ENCODE results near the gene PRKAG1. TPM values are rescaled to one million over a fixed set of nuclear protein-coding genes. Genes with fewer than 3 reads are reported as not detected.

PRKAG1 gene
- total RNA-seq, 6 donors from 2014 or later: 25.1 to 56.5 (median 42.0) TPM

DNA sequence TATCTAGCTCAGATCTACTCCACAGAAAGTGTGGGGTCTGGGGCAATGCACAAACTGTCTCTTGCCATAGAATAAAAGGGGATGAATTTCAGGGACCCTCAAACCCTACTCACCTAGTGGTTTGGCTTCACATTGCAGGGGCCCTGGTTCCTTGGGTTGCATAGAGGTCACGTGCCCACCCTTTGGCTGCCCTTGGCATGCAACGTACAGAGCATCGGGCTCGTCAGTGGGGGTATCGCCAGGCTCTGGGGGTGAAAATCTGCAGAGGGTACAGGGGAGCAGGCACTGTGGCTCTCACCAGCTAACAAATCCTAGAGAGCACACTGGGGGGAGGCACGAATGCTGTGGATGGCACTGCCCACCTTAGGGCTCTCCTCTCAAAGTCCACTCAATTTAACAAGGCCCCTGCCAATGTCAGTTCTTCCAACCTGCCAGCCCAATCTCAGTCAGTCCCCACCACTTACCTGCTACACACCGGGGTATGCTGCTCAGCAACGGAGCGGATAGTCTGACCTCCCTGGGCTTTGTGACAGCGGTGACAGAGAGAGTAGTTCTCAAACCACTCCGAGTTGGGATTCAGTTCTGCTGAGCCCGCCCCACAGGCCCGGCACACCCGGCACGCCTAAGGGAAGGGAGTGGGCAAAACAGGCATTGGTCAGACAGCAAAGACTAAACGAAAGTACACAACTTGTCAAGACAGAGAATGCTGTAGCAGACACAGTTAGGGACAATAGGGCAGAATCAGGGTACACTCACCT, 34.1 kb upstream of the PRKAG1 start:
- Histone ChIP-seq H3K36me3 (peaks cover 52 to 77% (median 74%) of the 10 kb centered on the region in 4 donors), H3K9me3 (no peaks in the 10 kb centered on the region), H3K27me3 (no peaks in the 10 kb centered on the region), H3K4me1 (peaks cover 26 to 33% (median 27%) of the 10 kb centered on the region in 4 donors), H3K27ac (no peak overlapping the region), H3K4me3 (no peak overlapping the region)
- no peak for TF ChIP-seq EP300 (IDR thresholded peaks at IDR 0.05)
- TF ChIP-seq, protein P1, sequence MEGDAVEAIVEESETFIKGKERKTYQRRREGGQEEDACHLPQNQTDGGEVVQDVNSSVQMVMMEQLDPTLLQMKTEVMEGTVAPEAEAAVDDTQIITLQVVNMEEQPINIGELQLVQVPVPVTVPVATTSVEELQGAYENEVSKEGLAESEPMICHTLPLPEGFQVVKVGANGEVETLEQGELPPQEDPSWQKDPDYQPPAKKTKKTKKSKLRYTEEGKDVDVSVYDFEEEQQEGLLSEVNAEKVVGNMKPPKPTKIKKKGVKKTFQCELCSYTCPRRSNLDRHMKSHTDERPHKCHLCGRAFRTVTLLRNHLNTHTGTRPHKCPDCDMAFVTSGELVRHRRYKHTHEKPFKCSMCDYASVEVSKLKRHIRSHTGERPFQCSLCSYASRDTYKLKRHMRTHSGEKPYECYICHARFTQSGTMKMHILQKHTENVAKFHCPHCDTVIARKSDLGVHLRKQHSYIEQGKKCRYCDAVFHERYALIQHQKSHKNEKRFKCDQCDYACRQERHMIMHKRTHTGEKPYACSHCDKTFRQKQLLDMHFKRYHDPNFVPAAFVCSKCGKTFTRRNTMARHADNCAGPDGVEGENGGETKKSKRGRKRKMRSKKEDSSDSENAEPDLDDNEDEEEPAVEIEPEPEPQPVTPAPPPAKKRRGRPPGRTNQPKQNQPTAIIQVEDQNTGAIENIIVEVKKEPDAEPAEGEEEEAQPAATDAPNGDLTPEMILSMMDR (IDR thresholded peaks at IDR 0.05): no peak
- no peak for TF ChIP-seq POLR2A (IDR thresholded peaks at IDR 0.05)
- TF ChIP-seq POLR2AphosphoS5 (IDR thresholded peaks at IDR 0.05): no peak
- DNase-seq (peak in 1 of 2 donors; percentile 55), ATAC-seq (ENCODE audit: low FRiP score in 2 of 2) (no peak)
- WGBS, 2 donors: 90 to 92% methylated on average over 12 to 16 of the region's 16 CpGs

DNA sequence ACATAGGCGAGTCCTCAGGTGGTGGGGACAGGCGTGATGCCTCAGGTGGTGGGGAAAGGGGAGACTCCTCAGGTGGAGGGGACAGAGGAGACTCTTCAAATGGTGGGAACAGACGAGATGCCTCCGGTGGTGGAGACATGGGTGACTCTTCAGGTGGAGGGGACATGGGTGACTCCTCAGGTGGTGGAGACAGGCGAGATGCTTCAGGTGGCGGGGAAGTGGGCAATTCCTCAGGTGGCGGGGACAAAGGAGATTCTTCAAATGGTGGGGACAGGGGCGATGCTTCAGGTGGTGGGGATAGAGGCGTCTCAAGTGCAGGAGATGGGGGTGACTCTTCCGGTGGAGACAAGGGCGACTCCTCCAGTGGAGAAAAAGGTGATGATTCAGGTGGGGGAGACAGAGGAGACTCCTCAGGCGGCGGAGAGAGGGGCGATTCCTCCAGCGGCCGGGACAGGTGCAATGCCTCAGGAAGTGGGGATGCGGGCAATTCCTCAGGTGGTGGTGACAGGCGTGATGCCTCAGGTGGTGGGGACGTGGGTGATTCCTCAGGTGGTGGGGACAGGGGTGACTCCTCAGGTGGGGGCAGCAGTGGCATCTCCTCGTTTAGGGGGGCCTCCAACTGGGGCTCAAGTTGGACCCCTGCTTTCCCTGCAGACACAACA, 33.3 kb upstream of the PRKAG1 start:
- no peak overlapping the region for H3K4me3 ChIP-seq
- H3K9me3 ChIP-seq: no peaks in the 10 kb centered on the region
- peaks cover 19 to 25% (median 19%) of the 10 kb centered on the region in 4 donors for H3K4me1 ChIP-seq
- H3K27ac ChIP-seq: no peak overlapping the region
- 89% methylated on average over 20 of the region's 20 CpGs for WGBS, 2 donors
- peak; percentile 18 to 28 for DNase-seq
- no peak for ATAC-seq (ENCODE audit: low FRiP score in 2 of 2)
- H3K27me3 ChIP-seq: no peaks in the 10 kb centered on the region
- H3K36me3 ChIP-seq: peaks cover 56 to 84% (median 80%) of the 10 kb centered on the region in 4 donors
- TF ChIP-seq, protein P1 (IDR thresholded peaks at IDR 0.05): no peak
- TF ChIP-seq POLR2AphosphoS5 (IDR thresholded peaks at IDR 0.05) (no peak), EP300 (IDR thresholded peaks at IDR 0.05) (no peak), POLR2A (IDR thresholded peaks at IDR 0.05) (no peak)

DNA sequence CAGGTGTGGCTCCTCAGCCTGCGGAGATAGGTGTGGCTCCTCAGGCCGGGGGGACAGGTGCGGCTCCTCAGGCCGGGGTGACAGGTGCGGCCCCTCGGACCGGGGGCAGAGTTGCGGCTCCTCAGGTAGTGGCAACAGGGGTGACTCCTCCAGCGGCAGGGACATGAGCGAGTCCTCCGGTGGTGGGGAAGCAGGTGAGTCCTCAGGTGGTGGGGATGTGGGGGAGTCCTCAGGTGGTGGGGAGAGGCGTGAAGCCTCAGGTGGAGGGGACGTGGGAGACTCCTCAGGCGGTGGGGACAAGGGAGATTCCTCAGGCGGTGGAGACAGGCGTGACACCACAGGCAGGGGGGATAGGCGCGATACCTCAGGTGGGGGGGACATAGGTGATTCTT, 32.8 kb upstream of the PRKAG1 start:
- H3K4me3 ChIP-seq: no peak overlapping the region
- 93 to 95% methylated on average over 8 to 18 of the region's 18 CpGs for WGBS, 2 donors
- no peaks in the 10 kb centered on the region for H3K9me3 ChIP-seq
- DNase-seq (peak in 1 of 2 donors; percentile 64), ATAC-seq (ENCODE audit: low FRiP score in 2 of 2) (no peak)
- H3K36me3 ChIP-seq: peaks cover 59 to 90% (median 85%) of the 10 kb centered on the region in 4 donors
- peaks cover 13 to 20% (median 14%) of the 10 kb centered on the region in 4 donors for H3K4me1 ChIP-seq
- TF ChIP-seq, protein P1 (IDR thresholded peaks at IDR 0.05): no peak
- TF ChIP-seq EP300 (IDR thresholded peaks at IDR 0.05) (no peak), POLR2A (IDR thresholded peaks at IDR 0.05) (no peak), POLR2AphosphoS5 (IDR thresholded peaks at IDR 0.05) (no peak)
- H3K27me3 ChIP-seq: no peaks in the 10 kb centered on the region
- H3K27ac ChIP-seq: no peak overlapping the region

DNA sequence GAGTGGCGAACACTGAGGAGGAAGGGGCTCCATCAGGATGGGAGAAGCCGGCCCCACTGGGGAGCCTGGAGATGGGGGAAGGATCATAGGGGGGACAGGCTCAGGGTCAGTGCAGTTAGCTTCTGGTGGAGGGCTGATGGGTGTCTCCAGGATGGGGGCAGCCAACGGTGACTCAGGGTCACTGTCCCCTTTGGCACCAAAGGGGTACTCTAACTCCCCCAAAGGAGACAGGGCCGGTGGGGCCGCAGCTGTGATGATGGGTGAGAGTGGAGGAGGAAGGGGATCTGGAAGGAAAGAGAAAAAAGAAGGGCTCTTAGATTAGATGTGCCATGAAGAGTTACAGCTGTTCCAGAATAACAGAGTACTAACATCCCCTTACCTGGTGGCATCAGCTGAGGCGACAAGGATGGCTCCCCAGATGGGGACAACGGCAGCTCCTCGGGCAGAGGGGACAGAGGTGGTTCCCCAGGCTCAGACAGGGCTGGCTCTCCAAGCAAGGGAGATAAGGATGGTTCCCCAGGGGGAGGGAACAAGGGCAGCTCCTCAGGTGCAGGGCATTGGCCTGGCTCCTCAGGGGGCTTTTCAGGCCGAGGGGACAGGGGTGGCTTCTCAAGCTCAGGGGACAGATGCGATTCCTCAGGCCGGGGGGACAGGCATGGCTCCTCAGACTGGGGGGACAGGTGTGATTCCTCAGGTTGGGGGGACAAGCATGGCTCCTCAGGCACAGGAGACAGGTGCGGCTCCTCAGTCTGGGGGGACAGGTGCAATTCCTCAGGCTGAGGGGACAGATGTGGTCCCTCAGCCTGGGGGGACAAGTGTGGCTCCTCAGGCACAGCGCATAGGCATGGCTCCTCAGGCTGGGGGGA, 32.2 kb upstream of the PRKAG1 start:
- Histone ChIP-seq H3K27me3 (no peaks in the 10 kb centered on the region), H3K27ac (no peak overlapping the region), H3K9me3 (no peaks in the 10 kb centered on the region), H3K4me1 (peaks cover 7 to 14% (median 8%) of the 10 kb centered on the region in 4 donors), H3K36me3 (peaks cover 66 to 96% (median 92%) of the 10 kb centered on the region in 4 donors), H3K4me3 (no peak overlapping the region)
- WGBS, 2 donors: 95% methylated on average over 11 to 12 of the region's 13 CpGs
- DNase-seq: peak in 1 of 2 donors; percentile 19
- TF ChIP-seq POLR2A (IDR thresholded peaks at IDR 0.05) (no peak), POLR2AphosphoS5 (IDR thresholded peaks at IDR 0.05) (no peak), EP300 (IDR thresholded peaks at IDR 0.05) (no peak)
- TF ChIP-seq, protein P1 (IDR thresholded peaks at IDR 0.05): no peak
- no peak for ATAC-seq (ENCODE audit: low FRiP score in 2 of 2)
